Bronchial epithelial cell (primary cell): ENCODE results near the gene ITPK1. TPM values are rescaled to one million over a fixed set of nuclear protein-coding genes. Genes with fewer than 3 reads are reported as not detected.
"Not testable (repeated sequence)": the region's sequence is repeated elsewhere in the genome, so short reads cannot be mapped to it uniquely, and the experiment has no call there.

Experiments
- DNase-seq: peaks from one replicate; pipeline ENCODE4 v3.0.0-alpha.2; 2010; ENCODE audit warnings: low read depth
- FAIRE-seq: peaks from 2 replicates; lab custom pipeline; 2011; peaks lifted over from hg19 to GRCh38; lab: Jason Lieb, UNC
- H3K27me3 ChIP-seq: 2 replicates; pipeline ENCODE4 v1.5.1; 2011; ENCODE audit warnings: low read length; ENCODE audit not compliant: control insufficient read depth, insufficient read depth
- H3K36me3 ChIP-seq: 2 replicates; pipeline ENCODE4 v1.5.1; 2011; ENCODE audit warnings: low read length; ENCODE audit not compliant: control insufficient read depth, insufficient read depth
- H3K4me3 ChIP-seq: 2 replicates; pipeline ENCODE4 v1.5.1; 2011; ENCODE audit warnings: mild to moderate bottlenecking, low read depth, low read length, control low read depth
- total RNA-seq: library from RNA; depleted of rRNA; stranded (reverse); fragments of >200 nt; gene quantifications from 2 replicates; pipeline ENCODE4 v1.2.1, GENCODE V29; 2014
- TF ChIP-seq, protein P1 (sequence below): IDR thresholded peaks from 2 replicates; pipeline ENCODE4 v1.5.1; 2011; ENCODE audit warnings: mild to moderate bottlenecking, moderate library complexity, low read length, control low read depth, inconsistent platforms; ENCODE audit not compliant: insufficient read depth, severe bottlenecking

Gene ITPK1
- total RNA-seq, 1 donor from 2014 or later: 39.8 TPM

DNA sequence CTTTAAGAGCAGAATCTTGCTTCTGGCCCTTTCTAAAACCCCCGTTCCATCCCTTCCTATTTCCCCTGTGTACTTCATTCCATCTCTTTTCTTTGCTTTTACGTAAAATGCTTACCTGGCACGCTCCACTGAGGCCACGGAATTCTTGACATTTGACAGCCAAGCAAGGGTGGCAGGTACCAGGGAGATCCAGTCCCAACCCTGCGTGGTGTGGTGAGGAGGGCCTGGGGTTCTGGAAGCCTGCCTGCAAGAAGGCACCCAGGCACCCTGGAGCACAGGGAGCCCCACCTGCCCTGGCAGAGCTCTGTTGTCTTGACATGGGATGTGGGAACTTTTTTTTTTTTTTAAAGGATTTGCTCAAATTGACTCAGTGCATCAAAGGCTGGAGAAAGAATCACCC lies 48.6 kb downstream of the ITPK1 start:
- no peak overlapping the region for H3K4me3 ChIP-seq
- no peak for FAIRE-seq
- peaks cover 12% of the 10 kb centered on the region for H3K36me3 ChIP-seq
- TF ChIP-seq, protein P1, sequence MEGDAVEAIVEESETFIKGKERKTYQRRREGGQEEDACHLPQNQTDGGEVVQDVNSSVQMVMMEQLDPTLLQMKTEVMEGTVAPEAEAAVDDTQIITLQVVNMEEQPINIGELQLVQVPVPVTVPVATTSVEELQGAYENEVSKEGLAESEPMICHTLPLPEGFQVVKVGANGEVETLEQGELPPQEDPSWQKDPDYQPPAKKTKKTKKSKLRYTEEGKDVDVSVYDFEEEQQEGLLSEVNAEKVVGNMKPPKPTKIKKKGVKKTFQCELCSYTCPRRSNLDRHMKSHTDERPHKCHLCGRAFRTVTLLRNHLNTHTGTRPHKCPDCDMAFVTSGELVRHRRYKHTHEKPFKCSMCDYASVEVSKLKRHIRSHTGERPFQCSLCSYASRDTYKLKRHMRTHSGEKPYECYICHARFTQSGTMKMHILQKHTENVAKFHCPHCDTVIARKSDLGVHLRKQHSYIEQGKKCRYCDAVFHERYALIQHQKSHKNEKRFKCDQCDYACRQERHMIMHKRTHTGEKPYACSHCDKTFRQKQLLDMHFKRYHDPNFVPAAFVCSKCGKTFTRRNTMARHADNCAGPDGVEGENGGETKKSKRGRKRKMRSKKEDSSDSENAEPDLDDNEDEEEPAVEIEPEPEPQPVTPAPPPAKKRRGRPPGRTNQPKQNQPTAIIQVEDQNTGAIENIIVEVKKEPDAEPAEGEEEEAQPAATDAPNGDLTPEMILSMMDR: no peak
- H3K27me3 ChIP-seq: no peaks in the 10 kb centered on the region
- no peak for DNase-seq

DNA sequence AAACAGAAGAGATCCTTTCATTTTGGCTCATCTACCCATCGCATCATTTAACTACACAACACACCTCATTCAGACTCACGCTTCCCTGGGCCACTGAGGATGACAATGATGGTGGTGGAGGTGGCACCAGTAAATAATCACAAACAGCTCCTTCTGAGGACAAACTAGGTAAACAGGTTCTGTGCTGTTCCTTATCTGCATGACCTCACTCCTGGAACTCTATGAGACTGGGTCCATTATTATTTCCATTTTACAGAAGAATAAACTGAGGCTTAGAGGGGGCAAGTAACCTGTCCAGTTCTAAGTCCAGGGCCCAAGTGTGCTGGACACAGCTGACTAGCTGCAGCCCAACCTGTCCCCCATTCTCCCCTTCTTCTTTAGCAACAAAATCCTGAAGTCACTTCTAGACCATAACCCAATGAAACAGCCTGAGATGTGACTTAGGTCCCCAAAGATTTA lies 50.4 kb downstream of the ITPK1 start:
- H3K27me3 ChIP-seq: no peaks in the 10 kb centered on the region
- H3K4me3 ChIP-seq: no peak overlapping the region
- peaks cover 8% of the 10 kb centered on the region for H3K36me3 ChIP-seq
- FAIRE-seq (no peak), DNase-seq (no peak)
- TF ChIP-seq, protein P1: no peak

DNA sequence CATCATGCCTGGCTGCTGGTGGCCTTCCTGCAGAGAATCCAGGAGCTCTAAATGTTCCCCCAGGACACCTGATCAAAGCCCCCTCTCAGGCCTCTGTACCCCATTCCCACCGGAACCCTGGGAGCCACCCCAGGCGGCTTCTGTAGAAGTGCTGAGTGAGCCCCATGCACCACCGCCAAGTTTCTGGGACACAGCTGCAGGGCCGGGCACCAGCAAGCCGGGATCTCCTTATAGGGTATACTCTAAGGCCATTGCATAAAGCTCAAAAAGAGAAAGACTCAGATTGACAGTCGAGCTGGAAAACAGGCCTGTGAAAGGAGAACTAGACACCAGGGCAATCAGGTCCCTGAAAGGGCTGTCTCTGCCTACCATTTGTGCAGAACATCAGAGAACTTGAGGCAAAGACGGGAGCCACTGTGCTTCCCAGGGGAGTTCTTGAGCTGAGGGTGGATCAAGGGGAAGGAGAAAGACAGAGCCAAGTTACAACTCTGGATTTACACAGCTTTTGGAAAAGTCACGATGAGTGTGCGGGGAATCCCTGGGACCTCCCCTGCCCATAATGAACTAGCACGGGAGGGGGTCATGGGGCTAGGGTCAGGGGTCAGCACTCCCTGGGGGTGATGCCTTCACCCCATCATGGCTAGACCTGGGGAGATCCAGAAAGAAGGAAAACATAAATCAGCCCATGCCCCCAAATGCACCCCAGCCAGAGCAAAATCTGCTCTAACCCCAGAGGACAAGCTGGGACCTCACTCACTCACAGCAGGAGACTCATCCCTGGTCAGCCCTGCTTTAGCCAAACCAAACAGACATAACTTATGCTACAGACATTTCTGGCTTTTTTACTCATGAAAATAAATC lies 51.1 kb downstream of the ITPK1 start:
- TF ChIP-seq, protein P1: no peak
- H3K27me3 ChIP-seq: no peaks in the 10 kb centered on the region
- FAIRE-seq: no peak

DNA sequence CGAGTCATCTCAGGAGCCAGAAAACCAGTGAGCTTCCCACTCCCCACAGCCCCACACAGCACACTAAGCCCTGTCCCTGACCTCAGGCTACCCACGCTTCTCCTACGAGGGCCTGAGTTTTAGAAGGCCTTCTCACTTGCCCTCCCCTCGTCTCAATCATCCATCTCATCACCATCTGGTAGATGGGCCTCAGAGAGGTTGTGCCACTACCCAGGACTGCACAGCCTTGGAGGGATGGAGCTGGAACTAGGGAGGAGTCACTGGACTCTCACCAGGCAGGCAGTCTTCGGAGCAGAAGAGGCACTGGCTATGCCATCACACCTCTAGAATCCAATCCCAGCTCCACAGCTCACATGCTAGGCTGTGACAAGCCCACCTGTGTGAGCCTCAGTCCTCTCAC lies 52.3 kb downstream of the ITPK1 start:
- no peak for FAIRE-seq
- Histone ChIP-seq H3K36me3 (peaks cover 6% of the 10 kb centered on the region), H3K27me3 (no peaks in the 10 kb centered on the region), H3K4me3 (no peak overlapping the region)
- TF ChIP-seq, protein P1: no peak
- DNase-seq: no peak

More for the DNA sequence above, 51.1 kb downstream of the ITPK1 start:
- no peak for DNase-seq
- Histone ChIP-seq H3K36me3 (peaks cover 8% of the 10 kb centered on the region), H3K4me3 (no peak overlapping the region)

DNA sequence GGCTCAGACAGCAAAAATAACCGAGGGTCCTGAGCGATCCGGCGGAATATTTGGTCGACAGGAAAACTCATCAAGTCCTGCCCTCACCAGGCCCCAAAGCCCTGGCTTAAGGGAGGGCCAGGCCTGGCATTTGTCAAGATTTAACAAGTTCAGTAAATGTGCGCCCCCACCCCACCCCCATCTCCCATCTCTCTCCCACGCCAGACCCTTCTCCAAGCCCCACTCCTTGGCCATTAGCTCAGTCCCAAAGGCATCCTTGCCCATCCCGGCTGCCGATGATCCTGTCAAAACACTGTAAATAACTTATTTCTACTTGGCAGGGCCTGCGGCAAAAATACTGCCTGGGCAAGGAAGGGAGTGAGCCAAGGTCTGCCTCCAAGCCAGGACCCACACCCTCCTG lies 52.8 kb downstream of the ITPK1 start:
- no peak for DNase-seq
- no peaks in the 10 kb centered on the region for H3K27me3 ChIP-seq
- peaks cover 6% of the 10 kb centered on the region for H3K36me3 ChIP-seq
- no peak overlapping the region for H3K4me3 ChIP-seq
- TF ChIP-seq, protein P1: no peak
- no peak for FAIRE-seq

DNA sequence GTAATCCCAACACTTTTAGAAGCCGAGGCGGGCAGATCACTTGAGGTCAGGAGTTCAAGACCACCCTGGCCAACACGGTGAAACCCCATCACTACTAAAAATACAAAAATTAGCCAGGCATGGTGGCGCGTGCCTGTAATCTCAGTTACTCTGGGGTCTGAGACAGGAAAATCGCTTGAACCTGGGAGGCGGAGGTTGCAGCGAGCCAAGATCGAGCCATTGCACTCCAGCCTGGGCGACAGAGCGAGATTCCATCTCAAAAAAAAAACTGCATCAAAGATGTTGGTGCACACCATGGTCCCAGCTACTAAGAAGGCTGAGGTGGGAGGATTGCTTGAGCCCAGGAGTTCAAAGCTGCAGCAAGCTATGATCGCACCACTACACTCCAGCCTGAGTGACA lies 53.7 kb downstream of the ITPK1 start:
- not testable (repeated sequence) for H3K4me3 ChIP-seq, FAIRE-seq, H3K36me3 ChIP-seq, H3K27me3 ChIP-seq, DNase-seq
